Spleen (tissue), 11 donors: Measurements from ENCODE around the gene FAM107B. TPM values are rescaled to one million over a fixed set of nuclear protein-coding genes. Genes with fewer than 3 reads are reported as not detected.

Source experiments
- DNase-seq: peaks from one replicate; pipeline ENCODE4 v3.0.0-alpha.2; 2020
- H3K27ac ChIP-seq, 8 donors: fragments of 200-600 bp; sonication (generic) in 7 of 8; 1 replicate in 4 of 8; 2 replicates in 4 of 8; pipeline versions ENCODE4 v1.5.0 to v1.8.0; 2016 to 2021; ENCODE audit warnings: inconsistent platforms in 4 of 8, mild to moderate bottlenecking in 4 of 8, moderate library complexity in 1 of 8
- H3K27me3 ChIP-seq, 7 donors: fragments of 200-600 bp; sonication (generic) in 6 of 7; replicated peaks in 1 of 7; 1 replicate in 4 of 7; 2 replicates in 3 of 7; pipeline versions ENCODE4 v1.5.0 to v1.8.0; 2016 to 2021; ENCODE audit warnings: inconsistent platforms in 3 of 7, mild to moderate bottlenecking in 1 of 7
- H3K36me3 ChIP-seq, 6 donors: fragments of 200-600 bp; sonication (generic) in 5 of 6; 1 replicate in 4 of 6; 2 replicates in 2 of 6; pipeline versions ENCODE4 v1.5.0 to v1.8.0; 2016 to 2021; ENCODE audit warnings: inconsistent platforms in 2 of 6
- H3K4me1 ChIP-seq, 6 donors: fragments of 200-600 bp; sonication (generic) in 5 of 6; 1 replicate in 3 of 6; 2 replicates in 3 of 6; pipeline versions ENCODE4 v1.5.0 to v1.8.0; 2016 to 2021; ENCODE audit warnings: inconsistent platforms in 3 of 6
- H3K4me3 ChIP-seq, 8 donors: fragments of 200-600 bp; sonication (generic) in 7 of 8; 1 replicate in 4 of 8; 2 replicates in 4 of 8; pipeline versions ENCODE4 v1.5.0 to v1.8.0; 2016 to 2021; ENCODE audit warnings: inconsistent platforms in 4 of 8, mild to moderate bottlenecking in 4 of 8, moderate library complexity in 2 of 8
- H3K9me3 ChIP-seq, 8 donors: fragments of 200-600 bp; sonication (generic) in 7 of 8; 1 replicate in 4 of 8; 2 replicates in 4 of 8; pipeline versions ENCODE4 v1.5.0 to v1.8.0; 2016 to 2021; ENCODE audit warnings: inconsistent platforms in 4 of 8
- CTCF ChIP-seq, 11 experiments: fragments of 200-600 bp in 7 of 11; fragments of 450-650 bp in 4 of 11; sonication (generic) in 4 of 11; IDR thresholded peaks in 8 of 11; conservative IDR thresholded peaks in 3 of 11; 1 replicate in 7 of 11; 2 replicates in 4 of 11; pipeline versions ENCODE4 v1.4.0 to v1.8.0; 2016 to 2021; ENCODE audit warnings: antibody characterized with exemption in 11 of 11, inconsistent platforms in 4 of 11, mild to moderate bottlenecking in 1 of 11
- POLR2A ChIP-seq, 3 donors: fragments of 450-650 bp; IDR thresholded peaks; one replicate each; pipeline ENCODE4 v1.5.1; 2017; ENCODE audit warnings: antibody characterized with exemption in 3 of 3, mild to moderate bottlenecking in 1 of 3
- POLR2AphosphoS5 ChIP-seq, 3 donors: sonication (generic); formaldehyde crosslinking; IDR thresholded peaks; one replicate each; pipeline ENCODE4 v1.5.1; 2017; ENCODE audit warnings: antibody characterized with exemption in 3 of 3
- WGBS, 5 donors: extraction: QIAGEN DNeasy Blood & Tissue Kit in 3 of 5; methylation state at CpG; one replicate each; pipeline versions ENCODE4 v1.1.5 to v1.1.7; 2013 to 2018; 5-methylcytosine and 5-hydroxymethylcytosine counted together
- intact Hi-C: fragments of 100-400 bp; cut with DNase I; formaldehyde crosslinking; loops from one replicate; pipeline ENCODE4 v1.15.0; 2023; ENCODE audit warnings: low total_unique reads
- polyA plus RNA-seq, 3 donors: library from polyadenylated mRNA; stranded (reverse); fragments of 200-250 nt; gene quantifications; one replicate each; pipeline ENCODE4 v1.2.1, GENCODE V29; 2013
- total RNA-seq, 7 donors: library from RNA; depleted of rRNA in 3 of 7; stranded (reverse); fragments of >200 nt in 3 of 7; fragmentation: NEBNext Ultra II Directional in 4 of 7; extraction: Animal tissue kit (Norgen Biotek cat#: 25700) in 4 of 7; gene quantifications; one replicate each; pipeline versions ENCODE4 v1.1.0 to v1.2.1, GENCODE V29; 2016 to 2021
- donor health status: healthy with polysubstance abuse.
- donor health status: DM: no; HTN: no; CAD: no; lungs with moderate emphysema.
- donor health status: DM: no; HTN: no; CAD: no.
- donor health status: Bipolar disorder and iron deficiency.
- donor health status: healthy.
- donor health status: DM: no; HTN: no; CAD: no.
- donor health status: DM: yes; HTN: yes; CAD: no.

The FAM107B gene
- total and polyA plus RNA-seq, 10 donors: 40.1 to 115 (median 75.5) TPM

GRCh38 chr10:14498326-14498725 lies 276.4 kb downstream of the FAM107B start:
- Histone ChIP-seq H3K36me3 (no peaks in the 10 kb centered on the region), H3K27ac (no peak overlapping the region), H3K27me3 (no peaks in the 10 kb centered on the region), H3K4me3 (no peak overlapping the region), H3K9me3 (no peaks in the 10 kb centered on the region), H3K4me1 (peaks cover 5 to 17% (median 8%) of the 10 kb centered on the region in 6 donors)
- no peak for DNase-seq
- intact Hi-C loops: loop anchor here (10.0 kb wide), 1 partner anchor 606 kb away; no protein-coding TSS in a partner anchor
- no peak for TF ChIP-seq CTCF (IDR thresholded peaks at IDR 0.05 in 8 of 11, conservative IDR thresholded peaks at IDR 0.05 in 3 of 11)
- no peak for TF ChIP-seq POLR2AphosphoS5 (IDR thresholded peaks at IDR 0.05)
- TF ChIP-seq POLR2A (IDR thresholded peaks at IDR 0.05): no peak
- WGBS, 5 donors: 65 to 89% (median 80%) methylated on average over 7 of the region's 7 CpGs

GRCh38 chr10:14491811-14492210 lies 282.9 kb downstream of the FAM107B start:
- Histone ChIP-seq H3K27me3 (peaks cover 0 to 13% (median 0%) of the 10 kb centered on the region in 7 donors), H3K4me1 (peaks cover 0 to 15% (median 2%) of the 10 kb centered on the region in 6 donors), H3K36me3 (no peaks in the 10 kb centered on the region), H3K27ac (no peak overlapping the region), H3K4me3 (no peak overlapping the region), H3K9me3 (no peaks in the 10 kb centered on the region)
- intact Hi-C loops: loop anchor here (10.0 kb wide), 1 partner anchor 613 kb away; no protein-coding TSS in a partner anchor
- TF ChIP-seq CTCF (IDR thresholded peaks at IDR 0.05 in 8 of 11, conservative IDR thresholded peaks at IDR 0.05 in 3 of 11) (no peak), POLR2A (IDR thresholded peaks at IDR 0.05) (no peak)
- 70 to 85% (median 75%) methylated on average over 5 of the region's 5 CpGs for WGBS, 5 donors
- no peak for DNase-seq

- TF ChIP-seq CTCF (IDR thresholded peaks at IDR 0.05 in 8 of 11, conservative IDR thresholded peaks at IDR 0.05 in 3 of 11) (no peak), POLR2AphosphoS5 (IDR thresholded peaks at IDR 0.05) (peak in 1 of 3 donors; percentile 64)
- Histone ChIP-seq H3K4me3 (no peak overlapping the region), H3K36me3 (no peaks in the 10 kb centered on the region), H3K9me3 (no peaks in the 10 kb centered on the region), H3K27ac (no peak overlapping the region), H3K27me3 (peaks cover 0 to 26% (median 0%) of the 10 kb centered on the region in 7 donors), H3K4me1 (peaks cover 0 to 15% (median 2%) of the 10 kb centered on the region in 6 donors)
- intact Hi-C loops: loop anchor here (10.0 kb wide), 1 partner anchor 615 kb away; no protein-coding TSS in a partner anchor
- WGBS, 5 donors: 63 to 83% (median 73%) methylated on average over 1 of the region's 1 CpG
- DNase-seq: no peak
Observed at GRCh38 chr10:14489522-14490177, 285.0 kb downstream of the FAM107B start.

- 63 to 78% (median 71%) methylated on average over 6 of the region's 6 CpGs for WGBS, 5 donors
- H3K9me3 ChIP-seq: no peaks in the 10 kb centered on the region
- H3K27me3 ChIP-seq: peaks cover 0 to 31% (median 0%) of the 10 kb centered on the region in 7 donors
- H3K36me3 ChIP-seq: no peaks in the 10 kb centered on the region
- no peak overlapping the region for H3K27ac ChIP-seq
- peaks cover 0 to 15% (median 2%) of the 10 kb centered on the region in 6 donors for H3K4me1 ChIP-seq
- DNase-seq: no peak
- no peak for TF ChIP-seq POLR2AphosphoS5 (IDR thresholded peaks at IDR 0.05)
- no peak for TF ChIP-seq POLR2A (IDR thresholded peaks at IDR 0.05)
- no peak for TF ChIP-seq CTCF (IDR thresholded peaks at IDR 0.05 in 8 of 11, conservative IDR thresholded peaks at IDR 0.05 in 3 of 11)
- no peak overlapping the region for H3K4me3 ChIP-seq
- intact Hi-C loops: no loop called here
Observed at GRCh38 chr10:14487488-14487883, 287.2 kb downstream of the FAM107B start.
